IPS-NIHi7 (cell line): ENCODE data around the gene SHTN1.

Experiments used
- DNase-seq: peaks from one replicate; pipeline ENCODE4 v3.0.0; 2012; ENCODE audit warnings: mixed read lengths; ENCODE audit errors: extremely low spot score

Gene SHTN1

GRCh38 chr10:116918583-116918982, 86.4 kb downstream of the SHTN1 start:
- DNase-seq = no peak

- DNase-seq = no peak
These were observed 87.5 kb downstream of the SHTN1 start for GRCh38 chr10:116917481-116917880.

GRCh38 chr10:116915340-116915739, 89.6 kb downstream of the SHTN1 start:
- no peak for DNase-seq

GRCh38 chr10:116913695-116914094, 91.3 kb downstream of the SHTN1 start:
- DNase-seq = no peak

- no peak for DNase-seq
These were observed 92.8 kb downstream of the SHTN1 start for GRCh38 chr10:116912162-116912561.

- DNase-seq = no peak
These were observed 94.1 kb downstream of the SHTN1 start for GRCh38 chr10:116910910-116911309.

GRCh38 chr10:116909307-116909706, 95.7 kb downstream of the SHTN1 start:
- DNase-seq = no peak

- DNase-seq = no peak
These were observed 97.6 kb downstream of the SHTN1 start for GRCh38 chr10:116907245-116907987.

- no peak for DNase-seq
These were observed 99.2 kb downstream of the SHTN1 start for GRCh38 chr10:116905845-116906210.

- no peak for DNase-seq
These were observed 105.4 kb downstream of the SHTN1 start for GRCh38 chr10:116899626-116900025.

- no peak for DNase-seq
These were observed 111.3 kb downstream of the SHTN1 start for GRCh38 chr10:116893686-116894037.

GRCh38 chr10:116892907-116893685, 111.9 kb downstream of the SHTN1 start:
- no peak for DNase-seq

- no peak for DNase-seq
These were observed 113.8 kb downstream of the SHTN1 start for GRCh38 chr10:116891208-116891607.

- DNase-seq = no peak
These were observed 115.9 kb downstream of the SHTN1 start for GRCh38 chr10:116889066-116889465.

- DNase-seq = peak; percentile 67
These were observed 116.5 kb downstream of the SHTN1 start for GRCh38 chr10:116888380-116889055.

GRCh38 chr10:116886772-116887171, 118.2 kb downstream of the SHTN1 start:
- DNase-seq = peak; percentile 30

GRCh38 chr10:116882639-116883038, 122.3 kb downstream of the SHTN1 start:
- no peak for DNase-seq

- no peak for DNase-seq
These were observed 124.1 kb downstream of the SHTN1 start for GRCh38 chr10:116880716-116881482.

GRCh38 chr10:116879817-116880216, 125.2 kb downstream of the SHTN1 start:
- no peak for DNase-seq

GRCh38 chr10:116878123-116878522, 126.9 kb downstream of the SHTN1 start:
- no peak for DNase-seq

GRCh38 chr10:116877391-116877790, 127.6 kb downstream of the SHTN1 start:
- no peak for DNase-seq

GRCh38 chr10:116875897-116876296, 129.1 kb downstream of the SHTN1 start:
- no peak for DNase-seq
